K562 (cell line): ENCODE measurements around the gene ZSCAN5C. TPM values are rescaled to one million over a fixed set of nuclear protein-coding genes. Genes with fewer than 3 reads are reported as not detected.

ENCODE experiments used
- ATAC-seq: fragments of 200-7000 bp; cut with Tn5 transposase; 3 replicates; pipeline ENCODE4 v1.9.1; 2020; ENCODE audit warnings: moderate library complexity
- BruUV-seq: library from RNA; stranded (reverse); fragments of 400-500 nt; replicated peaks from 2 replicates; lab custom pipeline; 2021; lab: Mats Ljungman, UMichigan
- CTCF ChIA-PET: fragments of 300-600 bp; formaldehyde crosslinking; extraction: SDS; loops from one replicate; lab custom pipeline; 2021; ENCODE audit warnings: low intra/inter-chr PET ratio; lab: Yijun Ruan, JAX
- POLR2A ChIA-PET: fragments of 300-600, 350-650 bp; sonication (Branson Sonifier 250); formaldehyde crosslinking; extraction: SDS; loops from one replicate; lab custom pipeline; 2021; ENCODE audit warnings: antibody characterized with exemption, inconsistent platforms; lab: Yijun Ruan, JAX
- DNase-seq, 4 experiments: peaks; one replicate each; pipeline versions ENCODE4 v3.0.0 to v3.0.0-alpha.2; 2011 to 2018; ENCODE audit warnings: low spot score in 3 of 4, mixed read lengths in 3 of 4; ENCODE audit errors: extremely low read depth in 1 of 4
- FAIRE-seq: peaks from 2 replicates; lab custom pipeline; 2011; peaks lifted over from hg19 to GRCh38; lab: Jason Lieb, UNC
- H2AFZ ChIP-seq: 2 replicates; pipeline ENCODE4 v1.6.0; 2011; ENCODE audit warnings: low read depth, low read length, control low read depth, inconsistent platforms
- H3K27ac ChIP-seq: fragments of 200-600 bp; 3 replicates; pipeline ENCODE4 v1.8.0; 2011; ENCODE audit warnings: low read depth, mild to moderate bottlenecking, control low read depth, inconsistent platforms, low read length, moderate library complexity, mixed read lengths; ENCODE audit errors: extremely low read depth
- H3K27me3 ChIP-seq, 2 experiments: fragments of 300-600 bp in 1 of 2; 2 replicates in 1 of 2; 3 replicates in 1 of 2; pipeline versions ENCODE4 v1.6.0 to v1.8.0; 2011; ENCODE audit warnings: inconsistent platforms in 2 of 2, low read length in 2 of 2, mild to moderate bottlenecking in 1 of 2, mixed read lengths in 1 of 2, moderate library complexity in 1 of 2; ENCODE audit not compliant: control insufficient read depth in 2 of 2, insufficient read depth in 2 of 2
- H3K36me3 ChIP-seq: fragments of 300-600 bp; 3 replicates; pipeline ENCODE4 v1.8.0; 2011; ENCODE audit warnings: mild to moderate bottlenecking, low read length, inconsistent platforms; ENCODE audit not compliant: control insufficient read depth, insufficient read depth
- H3K4me1 ChIP-seq, 2 experiments: fragments of 200-600 bp in 1 of 2; replicated peaks in 1 of 2; 2 replicates in 1 of 2; 3 replicates in 1 of 2; pipeline versions ENCODE4 v1.5.1 to v1.8.0; 2011; ENCODE audit warnings: inconsistent platforms in 2 of 2, low read length in 2 of 2, mild to moderate bottlenecking in 1 of 2, mixed read lengths in 1 of 2, moderate library complexity in 1 of 2; ENCODE audit not compliant: control insufficient read depth in 2 of 2, insufficient read depth in 2 of 2
- H3K4me2 ChIP-seq: 2 replicates; pipeline ENCODE4 v1.6.1; 2011; ENCODE audit warnings: low read length, control low read depth, inconsistent platforms, mixed read lengths; ENCODE audit not compliant: insufficient read depth
- H3K4me3 ChIP-seq: fragments of 200-600 bp; sonication (generic), shearing (Covaris generic); 2 replicates; pipeline ENCODE4 v1.5.1; 2016; ENCODE audit warnings: control low read depth, inconsistent platforms
- H3K79me2 ChIP-seq: fragments of 200-600 bp; 3 replicates; pipeline ENCODE4 v1.8.0; 2011; ENCODE audit warnings: low read length, inconsistent platforms; ENCODE audit not compliant: control insufficient read depth, insufficient read depth
- H3K9ac ChIP-seq, 2 experiments: 2 replicates each; pipeline versions ENCODE4 v1.6.0 to v1.6.1; 2011; ENCODE audit warnings: low read depth in 2 of 2, low read length in 2 of 2, control low read depth in 1 of 2, inconsistent platforms in 1 of 2, mild to moderate bottlenecking in 1 of 2, mixed read lengths in 1 of 2; ENCODE audit not compliant: insufficient read depth in 1 of 2
- H3K9me1 ChIP-seq: one replicate; pipeline ENCODE4 v1.6.0; 2011; ENCODE audit warnings: inconsistent platforms, mild to moderate bottlenecking, low read length, moderate library complexity; ENCODE audit not compliant: control insufficient read depth, insufficient read depth
- H3K9me3 ChIP-seq: replicated peaks from 2 replicates; pipeline ENCODE4 v1.5.1; 2011; ENCODE audit warnings: low read depth, low read length, inconsistent platforms; ENCODE audit not compliant: control insufficient read depth, insufficient read depth
- H4K20me1 ChIP-seq: replicated peaks from 2 replicates; pipeline ENCODE4 v1.6.1; 2011; ENCODE audit warnings: low read length, inconsistent platforms, mixed read lengths; ENCODE audit not compliant: control insufficient read depth, insufficient read depth
- DPF2 ChIP-seq: fragments of 450-650 bp; IDR thresholded peaks from 2 replicates; pipeline ENCODE4 v1.6.1; 2016
- KAT2B ChIP-seq: IDR thresholded peaks from one replicate; pipeline ENCODE4 v1.6.1; 2012; ENCODE audit warnings: low read depth, mild to moderate bottlenecking, control low read depth, inconsistent platforms, low read length, moderate library complexity
- POLR2G ChIP-seq: fragments of 200-400 bp; formaldehyde crosslinking; IDR thresholded peaks from 2 replicates; pipeline ENCODE4 v1.6.1; 2017; ENCODE audit warnings: low read depth, mild to moderate bottlenecking, antibody characterized with exemption, low read length, moderate library complexity
- TOE1 ChIP-seq, 2 experiments: fragments of 450-650 bp in 1 of 2; sonication (generic) in 1 of 2; formaldehyde crosslinking in 1 of 2; IDR thresholded peaks; 2 replicates each; pipeline versions ENCODE4 v1.7.1 to v1.8.0; 2016 to 2022; ENCODE audit warnings: borderline replicate concordance in 2 of 2, mild to moderate bottlenecking in 2 of 2, antibody characterized with exemption in 1 of 2, inconsistent platforms in 1 of 2, low read depth in 1 of 2, missing genetic modification reagents in 1 of 2, moderate library complexity in 1 of 2
- WGBS: fragments of 100-300 bp; shearing (Covaris generic); methylation state at CpG from one replicate; pipeline ENCODE4 v1.1.6; 2016; ENCODE audit warnings: low coverage, mixed read lengths; ENCODE audit not compliant: insufficient coverage; ENCODE audit errors: missing lambda C conversion rate; 5-methylcytosine and 5-hydroxymethylcytosine counted together
- in situ Hi-C: fragments of 300-500 bp; cut with MboI; formaldehyde crosslinking; loops from 4 replicates; pipeline ENCODE4 v1.15.0; 2018; ENCODE audit warnings: inconsistent platforms, mixed read lengths
- intact Hi-C: fragments of 100-400 bp; cut with micrococcal nuclease; formaldehyde crosslinking; loops from 2 replicates; pipeline ENCODE4 v1.14.2; 2022
- polyA plus RNA-seq, 8 experiments: library from polyadenylated mRNA; depleted of rRNA in 4 of 8; stranded (reverse) in 5 of 8; unstranded in 3 of 8; fragments of >200 nt; fragmentation: Nextera tagmentation in 2 of 8; fragmentation: Illumina TruSeq in 1 of 8; extraction: Ambion mirVana in 2 of 8; extraction: Trizol in 1 of 8; gene quantifications; 2 replicates each; pipeline versions ENCODE4 v1.2.1 to v1.2.3, GENCODE V29; 2011 to 2014; ENCODE audit warnings: inconsistent platforms in 1 of 8, missing spikeins in 1 of 8
- total RNA-seq, 7 experiments: library from RNA; depleted of rRNA in 6 of 7; stranded (reverse); fragments of >200 nt in 6 of 7; fragmentation: Illumina TruSeq in 2 of 7; extraction: Trizol in 2 of 7; gene quantifications; 2 replicates each; pipeline versions ENCODE4 v1.2.1 to v1.2.3, GENCODE V29; 2011 to 2021; ENCODE audit warnings: low replicate concordance in 1 of 7

ZSCAN5C gene
- total and polyA plus RNA-seq, 9 of the 15 experiments (the other 6 are each of a cell fraction or from before 2014, with no cell fraction given) = 0.07 TPM; not detected in 8

DNA sequence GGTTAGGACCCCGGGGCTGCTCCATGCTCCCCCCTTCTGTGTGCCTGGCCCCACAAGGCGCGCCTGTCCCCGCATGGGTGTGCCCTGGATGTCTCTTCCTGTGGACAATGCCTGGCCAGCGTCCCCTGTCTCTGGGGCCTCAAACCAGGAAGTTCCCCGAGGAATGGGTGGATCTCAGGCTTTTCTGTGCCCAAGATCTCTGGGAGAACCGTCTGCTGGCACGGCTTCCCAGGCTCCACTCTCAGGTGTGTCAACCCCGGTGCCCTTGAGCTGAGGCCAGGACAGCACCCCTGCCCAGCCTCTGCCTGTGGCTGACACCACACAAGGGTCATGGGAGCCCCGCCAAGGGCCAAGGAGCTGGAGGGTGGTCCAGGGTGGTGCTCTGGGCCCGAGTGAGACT, 45.3 kb upstream of the ZSCAN5C start:
- Histone ChIP-seq H3K4me1 (peaks cover 3 to 9% of the 10 kb centered on the region in 2 experiments; a peak in 2 of 5 replicates), H3K27ac (no peak overlapping the region), H3K4me2 (no peak overlapping the region), H3K9ac (no peak overlapping the region), H3K9me1 (no peaks in the 10 kb centered on the region), H3K36me3 (peaks cover 28% of the 10 kb centered on the region; the same call in 2 of the 3 replicates), H3K4me3 (no peak overlapping the region), H3K27me3 (no peaks in the 10 kb centered on the region), H3K79me2 (no peaks in the 10 kb centered on the region), H2AFZ (no peak overlapping the region), H3K9me3 (no peaks in the 10 kb centered on the region), H4K20me1 (no peaks in the 10 kb centered on the region)
- 84% methylated on average over 11 of the region's 11 CpGs for WGBS
- ChIA-PET POLR2A (no interaction called here), CTCF (no interaction called here)
- TF ChIP-seq DPF2 = no peak
- TF ChIP-seq TOE1 (IDR thresholded peaks at IDR 0.05; ENCODE audit: borderline replicate concordance) = no peak
- TF ChIP-seq TOE1 (CRISPR knock-in tag; IDR thresholded peaks at IDR 0.05; ENCODE audit: borderline replicate concordance, low read depth) = no peak
- 0 out of 2 replicates have a peak, but pooled peaks have one; percentile 11 for TF ChIP-seq POLR2G
- in situ Hi-C loops = no loop called here
- DNase-seq (no peak), FAIRE-seq (no peak), ATAC-seq (no peak)
- intact Hi-C loops = no loop called here
- BruUV-seq = no TSS peak

DNA sequence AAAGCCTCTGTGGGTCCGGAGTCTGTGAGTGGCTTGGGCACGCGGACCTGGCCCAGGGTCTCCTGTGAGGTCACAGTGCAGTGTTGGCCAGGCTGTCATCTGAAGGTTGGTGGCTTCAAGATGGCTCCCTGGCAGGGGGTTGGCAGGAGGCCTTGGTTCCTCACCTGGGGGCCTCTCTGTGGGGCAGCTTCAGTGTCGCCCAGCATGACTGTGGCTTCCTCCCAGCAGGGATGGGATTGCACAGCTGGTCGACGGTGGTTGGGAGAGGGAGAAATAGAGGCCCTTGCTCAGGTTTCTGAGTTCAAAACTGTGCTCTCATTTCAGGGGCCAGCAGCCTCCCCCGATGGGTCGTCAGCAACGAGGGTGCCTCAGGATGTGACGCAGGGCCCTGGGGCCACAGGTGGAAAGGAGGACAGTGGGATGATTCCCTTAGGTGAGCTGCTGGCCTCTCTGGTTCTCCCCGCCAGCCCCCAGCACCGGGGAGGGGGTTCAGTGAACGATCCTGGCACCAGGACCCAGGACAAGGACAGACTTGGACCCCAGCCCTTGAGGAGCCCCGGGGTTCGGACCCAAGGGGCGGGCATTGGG, 43.8 kb upstream of the ZSCAN5C start:
- H3K4me2 ChIP-seq = no peak overlapping the region
- no peaks in the 10 kb centered on the region for H3K27me3 ChIP-seq
- 86% methylated on average over 14 of the region's 16 CpGs for WGBS
- H2AFZ ChIP-seq = no peak overlapping the region
- no peaks in the 10 kb centered on the region for H3K9me3 ChIP-seq
- no peak overlapping the region for H3K27ac ChIP-seq
- DNase-seq (no peak), FAIRE-seq (no peak), ATAC-seq (no peak)
- no peaks in the 10 kb centered on the region for H3K79me2 ChIP-seq
- no TSS peak for BruUV-seq
- H4K20me1 ChIP-seq = no peaks in the 10 kb centered on the region
- TF ChIP-seq POLR2G (0 out of 2 replicates have a peak, but pooled peaks have one; percentile 23), KAT2B (no peak)
- no peaks in the 10 kb centered on the region for H3K9me1 ChIP-seq
- in situ Hi-C loops (no loop called here), intact Hi-C loops (no loop called here)
- ChIA-PET POLR2A (interaction anchor here (1.1 kb wide), 1 partner anchor 12 kb away, joined by 3 read pairs; no protein-coding TSS in a partner anchor), CTCF (no interaction called here)
- H3K4me3 ChIP-seq = no peak overlapping the region
- H3K4me1 ChIP-seq = peaks cover 9 to 11% of the 10 kb centered on the region in 2 experiments; a peak in 4 of 5 replicates
- no peak overlapping the region for H3K9ac ChIP-seq
- peaks cover 28% of the 10 kb centered on the region; the same call in 2 of the 3 replicates for H3K36me3 ChIP-seq
